Glutamatergic neuron (in vitro differentiated cells): ENCODE results near the gene THBD. TPM values are rescaled to one million over a fixed set of nuclear protein-coding genes. Genes with fewer than 3 reads are reported as not detected.

Source experiments
- DNase-seq: peaks from one replicate; pipeline ENCODE4 v3.0.0; 2022
- H3K27ac Mint-ChIP-seq: one replicate; pipeline ENCODE4 v1.8.0; 2020; ENCODE audit warnings: mild to moderate bottlenecking, mixed read lengths, inconsistent platforms; ENCODE audit not compliant: unreplicated experiment
- H3K27me3 Mint-ChIP-seq: one replicate; pipeline ENCODE4 v1.8.0; 2020; ENCODE audit warnings: mild to moderate bottlenecking, moderate library complexity, mixed read lengths, inconsistent platforms; ENCODE audit not compliant: unreplicated experiment
- H3K36me3 Mint-ChIP-seq: one replicate; pipeline ENCODE4 v1.8.0; 2020; ENCODE audit warnings: mild to moderate bottlenecking, mixed read lengths, inconsistent platforms; ENCODE audit not compliant: unreplicated experiment
- H3K4me1 Mint-ChIP-seq: one replicate; pipeline ENCODE4 v1.8.0; 2020; ENCODE audit warnings: mild to moderate bottlenecking, low read depth, mixed read lengths, inconsistent platforms; ENCODE audit not compliant: unreplicated experiment
- H3K4me3 Mint-ChIP-seq: one replicate; pipeline ENCODE4 v1.8.0; 2020; ENCODE audit warnings: mild to moderate bottlenecking, mixed read lengths, inconsistent platforms; ENCODE audit not compliant: unreplicated experiment
- H3K9me3 Mint-ChIP-seq: one replicate; pipeline ENCODE4 v1.8.0; 2020; ENCODE audit warnings: mild to moderate bottlenecking, moderate library complexity, mixed read lengths, inconsistent platforms; ENCODE audit not compliant: unreplicated experiment
- total RNA-seq: library from RNA; stranded (reverse); fragmentation: NEBNext Ultra II Directional; extraction: Animal tissue kit (Norgen Biotek cat#: 25700); gene quantifications from one replicate; pipeline ENCODE4 v1.2.1, GENCODE V29; 2021; ENCODE audit not compliant: unreplicated experiment
- TF ChIP-seq, protein P1 (sequence below): fragments of 200-600 bp; sonication (generic); IDR thresholded peaks from one replicate; pipeline ENCODE4 v1.5.0; 2021; ENCODE audit not compliant: partially characterized antibody, unreplicated experiment

The THBD gene
- total RNA-seq, 1 donor from 2014 or later: not detected

DNA sequence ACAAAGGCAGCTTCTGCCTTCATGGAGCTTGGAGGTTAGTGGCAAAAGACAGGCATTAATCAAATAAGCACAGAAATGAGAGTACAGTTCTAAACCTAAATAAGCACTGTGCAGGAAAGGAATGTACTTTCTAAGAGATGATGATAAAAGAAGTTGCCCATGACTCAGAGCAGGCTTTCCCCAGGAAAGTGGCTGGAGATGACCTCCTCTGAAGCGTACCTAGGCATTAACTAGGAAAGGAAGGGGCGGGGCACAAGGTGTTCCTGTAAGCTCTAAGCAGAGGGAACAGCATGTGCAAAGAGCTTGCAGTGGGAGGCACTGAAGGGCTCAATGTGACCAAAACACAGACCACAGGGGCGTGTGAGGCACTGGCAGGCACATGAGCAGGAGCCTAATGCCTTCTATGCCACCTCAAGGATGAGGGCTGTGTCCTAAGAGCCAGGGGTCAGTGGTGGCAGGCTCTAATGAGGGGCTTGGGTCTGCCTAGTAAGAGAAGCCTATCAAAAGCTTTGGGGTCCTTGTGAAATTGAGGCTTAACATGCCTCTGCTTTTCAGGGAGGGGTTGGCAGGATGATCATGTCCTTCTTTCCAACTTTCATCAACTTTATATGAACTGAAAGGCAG lies 9.5 kb downstream of the THBD start:
- H3K4me3 Mint-ChIP-seq: no peak overlapping the region
- TF ChIP-seq, protein P1, sequence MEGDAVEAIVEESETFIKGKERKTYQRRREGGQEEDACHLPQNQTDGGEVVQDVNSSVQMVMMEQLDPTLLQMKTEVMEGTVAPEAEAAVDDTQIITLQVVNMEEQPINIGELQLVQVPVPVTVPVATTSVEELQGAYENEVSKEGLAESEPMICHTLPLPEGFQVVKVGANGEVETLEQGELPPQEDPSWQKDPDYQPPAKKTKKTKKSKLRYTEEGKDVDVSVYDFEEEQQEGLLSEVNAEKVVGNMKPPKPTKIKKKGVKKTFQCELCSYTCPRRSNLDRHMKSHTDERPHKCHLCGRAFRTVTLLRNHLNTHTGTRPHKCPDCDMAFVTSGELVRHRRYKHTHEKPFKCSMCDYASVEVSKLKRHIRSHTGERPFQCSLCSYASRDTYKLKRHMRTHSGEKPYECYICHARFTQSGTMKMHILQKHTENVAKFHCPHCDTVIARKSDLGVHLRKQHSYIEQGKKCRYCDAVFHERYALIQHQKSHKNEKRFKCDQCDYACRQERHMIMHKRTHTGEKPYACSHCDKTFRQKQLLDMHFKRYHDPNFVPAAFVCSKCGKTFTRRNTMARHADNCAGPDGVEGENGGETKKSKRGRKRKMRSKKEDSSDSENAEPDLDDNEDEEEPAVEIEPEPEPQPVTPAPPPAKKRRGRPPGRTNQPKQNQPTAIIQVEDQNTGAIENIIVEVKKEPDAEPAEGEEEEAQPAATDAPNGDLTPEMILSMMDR: no peak
- H3K4me1 Mint-ChIP-seq: peaks cover 11% of the 10 kb centered on the region
- peaks cover 14% of the 10 kb centered on the region for H3K27me3 Mint-ChIP-seq
- peaks cover 8% of the 10 kb centered on the region for H3K36me3 Mint-ChIP-seq
- H3K9me3 Mint-ChIP-seq: peaks cover 9% of the 10 kb centered on the region
- no peak overlapping the region for H3K27ac Mint-ChIP-seq
- no peak for DNase-seq

DNA sequence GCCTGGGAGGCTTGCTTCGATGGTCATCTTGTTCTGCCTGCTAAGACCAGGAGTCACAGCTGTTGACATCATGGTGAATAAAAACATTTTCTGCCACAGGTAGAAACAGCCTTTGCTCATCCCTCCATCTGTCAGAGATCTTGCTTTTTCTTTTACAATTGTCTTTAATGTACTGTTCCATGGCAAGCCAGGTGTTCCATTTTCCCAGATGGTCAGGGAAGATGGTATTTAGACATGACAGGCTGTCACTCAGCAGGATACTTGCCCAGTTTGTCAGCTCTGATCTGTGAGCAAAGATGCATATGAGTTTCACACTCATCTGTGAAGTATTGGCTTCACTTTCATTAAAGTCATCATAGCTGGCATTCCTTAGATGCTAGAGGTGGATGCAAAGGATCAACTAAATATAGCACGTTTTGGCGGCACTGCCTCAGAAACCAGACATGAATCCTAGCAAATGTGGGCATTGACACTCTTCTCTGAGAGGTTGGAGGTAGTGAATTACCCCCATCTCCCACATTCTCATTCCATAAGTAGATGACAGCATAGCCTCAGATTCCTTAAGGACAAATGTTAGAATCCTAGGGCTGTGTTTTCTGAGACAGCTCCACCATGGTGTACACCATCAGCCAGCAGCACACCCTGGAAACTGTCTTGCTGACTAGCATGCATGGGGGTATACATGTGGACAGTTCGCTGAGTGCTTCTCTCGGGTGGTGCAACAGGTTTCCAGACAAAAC lies 10.2 kb downstream of the THBD start:
- H3K4me3 Mint-ChIP-seq: no peak overlapping the region
- H3K27me3 Mint-ChIP-seq: peaks cover 20% of the 10 kb centered on the region
- peaks cover 8% of the 10 kb centered on the region for H3K36me3 Mint-ChIP-seq
- H3K4me1 Mint-ChIP-seq: peaks cover 11% of the 10 kb centered on the region
- H3K9me3 Mint-ChIP-seq: peaks cover 9% of the 10 kb centered on the region
- H3K27ac Mint-ChIP-seq: no peak overlapping the region
- DNase-seq: no peak
- TF ChIP-seq, protein P1: no peak

DNA sequence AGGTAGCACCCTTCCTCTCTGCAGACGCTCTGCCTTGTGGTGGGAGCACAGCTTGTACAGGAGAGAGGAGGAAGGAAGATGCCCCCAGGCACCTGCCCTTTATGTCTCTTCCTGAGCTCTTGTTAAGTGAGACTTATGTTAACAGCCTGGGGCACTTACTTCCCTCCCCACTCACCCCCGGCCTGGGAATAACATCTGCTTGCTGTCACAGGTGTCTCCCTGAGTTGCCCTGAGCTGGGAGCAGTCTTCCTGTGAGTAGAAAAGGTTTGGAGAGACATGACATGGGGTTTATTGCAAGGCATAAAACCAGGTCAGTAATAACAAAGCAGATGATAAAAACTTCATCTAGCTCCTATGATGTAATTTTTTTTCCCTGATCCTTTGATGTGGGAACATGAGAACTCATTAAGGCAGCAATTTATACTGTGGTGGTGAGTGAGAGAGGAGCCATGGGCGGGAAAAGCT lies 12.4 kb downstream of the THBD start:
- peaks cover 24% of the 10 kb centered on the region for H3K27me3 Mint-ChIP-seq
- no peak overlapping the region for H3K27ac Mint-ChIP-seq
- TF ChIP-seq, protein P1: no peak
- DNase-seq: no peak
- peaks cover 11% of the 10 kb centered on the region for H3K4me1 Mint-ChIP-seq
- no peak overlapping the region for H3K4me3 Mint-ChIP-seq
- H3K9me3 Mint-ChIP-seq: peaks cover 9% of the 10 kb centered on the region
- peaks cover 13% of the 10 kb centered on the region for H3K36me3 Mint-ChIP-seq

DNA sequence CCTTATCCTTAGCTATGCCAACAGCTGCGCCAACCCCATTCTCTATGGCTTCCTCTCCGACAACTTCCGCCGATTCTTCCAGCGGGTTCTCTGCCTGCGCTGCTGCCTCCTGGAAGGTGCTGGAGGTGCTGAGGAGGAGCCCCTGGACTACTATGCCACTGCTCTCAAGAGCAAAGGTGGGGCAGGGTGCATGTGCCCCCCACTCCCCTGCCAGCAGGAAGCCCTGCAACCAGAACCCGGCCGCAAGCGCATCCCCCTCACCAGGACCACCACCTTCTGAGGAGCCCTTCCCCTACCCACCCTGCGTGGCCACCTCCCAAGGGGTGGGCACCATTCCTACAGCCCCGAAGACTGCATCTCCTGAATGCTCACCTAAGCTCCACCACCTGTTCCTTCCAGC lies 13.1 kb downstream of the THBD start:
- peaks cover 9% of the 10 kb centered on the region for H3K9me3 Mint-ChIP-seq
- TF ChIP-seq, protein P1: no peak
- no peak overlapping the region for H3K27ac Mint-ChIP-seq
- peak overlapping the region; percentile 38 for H3K4me3 Mint-ChIP-seq
- H3K36me3 Mint-ChIP-seq: peaks cover 13% of the 10 kb centered on the region
- peaks cover 11% of the 10 kb centered on the region for H3K4me1 Mint-ChIP-seq
- no peak for DNase-seq
- H3K27me3 Mint-ChIP-seq: peaks cover 24% of the 10 kb centered on the region

DNA sequence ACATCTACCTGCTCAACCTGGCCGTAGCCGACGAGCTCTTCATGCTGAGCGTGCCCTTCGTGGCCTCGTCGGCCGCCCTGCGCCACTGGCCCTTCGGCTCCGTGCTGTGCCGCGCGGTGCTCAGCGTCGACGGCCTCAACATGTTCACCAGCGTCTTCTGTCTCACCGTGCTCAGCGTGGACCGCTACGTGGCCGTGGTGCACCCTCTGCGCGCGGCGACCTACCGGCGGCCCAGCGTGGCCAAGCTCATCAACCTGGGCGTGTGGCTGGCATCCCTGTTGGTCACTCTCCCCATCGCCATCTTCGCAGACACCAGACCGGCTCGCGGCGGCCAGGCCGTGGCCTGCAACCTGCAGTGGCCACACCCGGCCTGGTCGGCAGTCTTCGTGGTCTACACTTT lies 13.7 kb downstream of the THBD start:
- peaks cover 24% of the 10 kb centered on the region for H3K27me3 Mint-ChIP-seq
- TF ChIP-seq, protein P1: no peak
- peaks cover 11% of the 10 kb centered on the region for H3K4me1 Mint-ChIP-seq
- no peak for DNase-seq
- peaks cover 9% of the 10 kb centered on the region for H3K9me3 Mint-ChIP-seq
- H3K36me3 Mint-ChIP-seq: peaks cover 13% of the 10 kb centered on the region
- H3K27ac Mint-ChIP-seq: no peak overlapping the region
- peak overlapping the region; percentile 46 for H3K4me3 Mint-ChIP-seq
